ENCODE data around the gene MS4A4A.

MS4A4A gene

DNA sequence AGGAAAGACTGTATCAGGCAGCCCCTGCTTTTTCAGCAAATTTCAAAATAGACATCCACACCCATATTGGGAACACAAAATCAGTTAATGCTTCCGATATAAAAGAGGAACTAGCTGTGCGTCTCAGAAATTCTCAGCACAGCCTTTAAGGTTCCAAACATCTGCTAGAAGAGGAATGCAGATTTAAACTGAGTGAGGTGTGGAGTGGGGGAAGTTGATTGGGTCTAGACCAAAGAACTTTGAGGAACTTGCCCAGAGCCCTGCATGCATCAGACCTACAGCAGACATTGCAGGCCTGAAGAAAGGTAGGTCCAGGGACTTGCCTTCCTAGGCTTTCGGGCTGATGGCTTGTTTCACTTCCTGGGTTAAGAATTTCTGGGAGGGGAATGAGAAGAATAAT lies at the start of gene MS4A4A:
Gene MS4A4A (plus strand): TSS at position 255 of the 400 bp plus-strand sequence. CDS start 10 bp downstream, at position 265.
- H3K9me3 ChIP-seq (ENCODE audit: low read length): peaks cover 3% of the 10 kb centered on the region
- H3K36me3 ChIP-seq (ENCODE audit: insufficient read depth, low read length): no peaks in the 10 kb centered on the region
- H3K27me3 ChIP-seq (ENCODE audit: insufficient read depth, low read length): no peaks in the 10 kb centered on the region
- H3K4me1 ChIP-seq (ENCODE audit: insufficient read depth, low read length): peaks cover 13% of the 10 kb centered on the region
- no peak within 1 kb of the TSS for H3K4me3 ChIP-seq (ENCODE audit: low read length)
- H2AFZ ChIP-seq (ENCODE audit: low read depth, low read length): no peak within 1 kb of the TSS

DNA sequence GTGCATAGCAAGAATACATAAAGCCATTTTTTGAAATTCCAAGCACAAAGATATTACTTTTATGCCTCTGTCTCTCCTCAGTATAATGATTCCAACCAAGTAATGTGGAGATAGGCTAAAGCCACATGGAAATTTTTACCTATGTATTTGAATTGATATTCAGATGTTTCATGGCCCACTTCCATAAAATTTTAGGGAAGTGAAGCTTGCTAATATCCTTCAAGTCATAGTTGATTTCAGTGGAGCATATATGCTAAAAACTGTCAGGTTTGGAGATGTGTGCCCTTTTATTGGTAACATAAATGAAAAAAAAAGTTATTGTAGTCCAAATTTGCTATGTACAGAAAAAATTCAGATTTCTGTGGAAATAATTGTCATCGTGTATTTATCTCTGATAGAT lies 49.8 kb upstream of the MS4A4A start:
- no peak overlapping the region for H2AFZ ChIP-seq (ENCODE audit: low read depth, low read length)
- H3K4me3 ChIP-seq (ENCODE audit: low read length): no peak overlapping the region
- no peaks in the 10 kb centered on the region for H3K9me3 ChIP-seq (ENCODE audit: low read length)

DNA sequence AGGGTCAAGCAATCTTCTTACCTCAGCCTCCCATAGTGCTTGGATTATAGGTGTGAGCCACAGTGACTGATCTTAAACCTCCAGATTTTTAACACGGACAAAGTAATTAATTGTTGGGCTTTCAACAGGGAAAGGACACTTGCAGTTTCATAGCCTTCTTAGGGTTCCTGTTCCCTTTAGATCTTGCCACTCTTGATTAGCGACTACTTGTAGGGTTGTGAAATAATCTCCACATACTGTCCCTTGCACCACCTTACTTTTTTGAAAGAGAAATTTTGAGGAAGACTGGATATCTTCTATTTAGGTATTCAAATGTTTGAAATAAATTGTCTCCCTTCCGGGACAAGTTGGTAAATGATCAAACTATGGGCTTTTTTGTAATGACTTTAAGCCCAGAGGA lies 45.1 kb upstream of the MS4A4A start:
- Histone ChIP-seq H3K4me3 (ENCODE audit: low read length) (no peak overlapping the region), H3K36me3 (ENCODE audit: insufficient read depth, low read length) (no peaks in the 10 kb centered on the region), H2AFZ (ENCODE audit: low read depth, low read length) (no peak overlapping the region), H3K9me3 (ENCODE audit: low read length) (no peaks in the 10 kb centered on the region), H3K27me3 (ENCODE audit: insufficient read depth, low read length) (peaks cover 3% of the 10 kb centered on the region), H3K4me1 (ENCODE audit: insufficient read depth, low read length) (no peaks in the 10 kb centered on the region)

More for the DNA sequence above, 49.8 kb upstream of the MS4A4A start:
- H3K4me1 ChIP-seq (ENCODE audit: insufficient read depth, low read length): peaks cover 6% of the 10 kb centered on the region
- no peaks in the 10 kb centered on the region for H3K36me3 ChIP-seq (ENCODE audit: insufficient read depth, low read length)
- H3K27me3 ChIP-seq (ENCODE audit: insufficient read depth, low read length): peaks cover 3% of the 10 kb centered on the region

DNA sequence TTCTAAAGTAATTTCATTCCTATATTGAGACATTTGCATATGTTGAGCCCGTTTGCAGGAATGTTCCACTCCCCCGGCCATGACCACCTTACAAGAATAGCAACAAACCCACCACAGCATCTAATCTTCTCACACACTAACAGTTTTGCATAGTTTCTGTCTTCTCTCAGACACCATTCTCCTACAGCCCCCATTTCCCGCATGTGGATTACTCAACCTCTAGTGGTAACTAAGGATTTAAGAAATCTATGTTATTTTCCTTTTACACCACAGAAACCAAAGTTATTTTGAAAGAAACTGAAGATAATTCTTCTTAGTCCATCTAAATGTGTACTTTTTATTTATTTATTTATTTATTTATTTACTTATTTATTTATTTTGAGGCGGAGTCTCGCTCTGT lies 39.8 kb upstream of the MS4A4A start:
- Histone ChIP-seq H3K4me3 (ENCODE audit: low read length) (no peak overlapping the region), H3K36me3 (ENCODE audit: insufficient read depth, low read length) (no peaks in the 10 kb centered on the region), H3K9me3 (ENCODE audit: low read length) (no peaks in the 10 kb centered on the region), H3K27me3 (ENCODE audit: insufficient read depth, low read length) (peaks cover 5% of the 10 kb centered on the region), H3K4me1 (ENCODE audit: insufficient read depth, low read length) (no peaks in the 10 kb centered on the region), H2AFZ (ENCODE audit: low read depth, low read length) (no peak overlapping the region)

DNA sequence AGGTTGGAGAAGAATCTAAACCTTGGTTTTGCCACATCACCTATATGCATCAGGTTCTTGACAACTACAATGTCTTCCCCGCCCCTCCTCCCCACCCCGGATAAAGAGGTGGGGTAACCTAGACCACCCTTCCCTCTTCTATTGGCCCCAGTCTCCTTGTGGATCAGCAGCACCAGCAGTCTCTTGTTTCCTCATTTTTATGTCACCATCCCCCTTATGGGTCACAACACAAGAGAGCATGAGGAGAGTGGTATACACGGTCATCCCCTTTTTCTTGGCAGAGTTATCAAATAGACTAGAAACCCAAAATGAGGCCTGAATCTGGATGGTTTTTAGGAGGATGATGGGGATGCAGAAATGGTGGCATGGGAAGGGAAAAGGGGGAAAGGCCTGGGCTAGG lies 38.7 kb upstream of the MS4A4A start:
- Histone ChIP-seq H3K4me1 (ENCODE audit: insufficient read depth, low read length) (no peaks in the 10 kb centered on the region), H3K36me3 (ENCODE audit: insufficient read depth, low read length) (no peaks in the 10 kb centered on the region), H2AFZ (ENCODE audit: low read depth, low read length) (no peak overlapping the region), H3K9me3 (ENCODE audit: low read length) (no peaks in the 10 kb centered on the region), H3K4me3 (ENCODE audit: low read length) (no peak overlapping the region), H3K27me3 (ENCODE audit: insufficient read depth, low read length) (peaks cover 5% of the 10 kb centered on the region)

DNA sequence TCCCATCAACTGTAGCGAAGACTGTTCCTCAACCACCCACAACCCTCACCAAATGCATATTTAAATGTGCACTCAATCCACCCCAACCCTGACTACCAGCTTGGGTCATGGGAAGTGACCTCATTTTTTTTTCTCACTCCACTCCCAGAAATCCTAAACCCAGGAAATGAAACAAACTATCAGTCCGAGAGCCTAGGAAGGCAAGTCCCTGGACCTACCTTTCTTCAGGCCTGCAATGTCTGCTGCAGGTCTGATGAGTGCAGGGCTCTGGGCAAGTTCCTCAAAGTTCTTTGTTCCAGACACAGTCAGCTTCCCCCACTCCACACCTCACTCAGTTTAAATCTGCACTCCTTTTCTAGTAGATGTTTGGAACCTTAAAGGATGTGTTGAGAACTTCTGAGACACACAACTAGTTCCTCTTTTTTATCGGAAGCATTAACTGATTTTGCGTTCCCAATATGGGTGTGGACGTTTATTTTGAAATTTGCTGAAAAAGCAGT lies 37.7 kb upstream of the MS4A4A start, which contains the start of gene MS4A4E:
Gene MS4A4E (minus strand): TSS at position 398 of the 500 bp plus-strand sequence. CDS start 13,082 bp downstream, outside the sequence.
- no peak within 1 kb of the TSS for H3K4me3 ChIP-seq (ENCODE audit: low read length)
- H3K36me3 ChIP-seq (ENCODE audit: insufficient read depth, low read length): no peaks in the 10 kb centered on the region
- peaks cover 5% of the 10 kb centered on the region for H3K27me3 ChIP-seq (ENCODE audit: insufficient read depth, low read length)
- H3K4me1 ChIP-seq (ENCODE audit: insufficient read depth, low read length): no peaks in the 10 kb centered on the region
- H3K9me3 ChIP-seq (ENCODE audit: low read length): no peaks in the 10 kb centered on the region
- no peak within 1 kb of the TSS for H2AFZ ChIP-seq (ENCODE audit: low read depth, low read length)

DNA sequence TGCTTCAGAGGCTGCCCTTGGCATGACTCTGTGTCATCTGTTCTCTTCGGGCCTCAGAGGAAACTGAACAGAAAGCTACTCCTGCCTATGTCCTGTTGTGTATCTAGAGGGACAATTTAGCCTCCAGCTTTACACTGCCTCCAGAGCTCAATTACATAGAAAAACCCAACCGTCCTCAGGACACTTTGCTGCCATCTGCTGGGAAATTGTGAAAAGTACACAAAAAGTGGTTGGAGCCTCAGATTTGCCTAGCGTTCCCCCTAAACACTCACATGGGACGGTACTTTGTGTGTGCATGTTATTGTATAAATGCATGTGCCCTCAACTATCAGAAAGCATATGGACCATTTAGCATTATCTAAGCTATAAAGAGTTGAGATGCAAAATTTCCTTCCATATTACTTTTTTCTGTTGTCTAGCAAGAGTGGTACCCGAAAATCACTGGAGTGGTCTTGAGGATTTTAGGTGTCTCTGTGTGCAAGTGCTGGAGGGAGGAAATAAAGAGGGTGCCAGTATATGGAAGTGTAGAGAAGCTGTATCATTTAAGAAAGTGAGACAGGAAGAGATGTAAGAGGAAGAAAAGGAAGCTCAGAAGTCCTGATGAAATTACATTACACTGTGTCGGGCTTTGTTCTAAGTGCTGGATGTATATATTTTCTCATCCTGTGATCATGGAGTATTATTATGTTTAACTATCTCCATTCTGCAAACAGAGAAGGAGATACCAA lies 28.8 kb upstream of the MS4A4A start:
- no peaks in the 10 kb centered on the region for H3K4me1 ChIP-seq (ENCODE audit: insufficient read depth, low read length)
- no peaks in the 10 kb centered on the region for H3K9me3 ChIP-seq (ENCODE audit: low read length)
- peaks cover 3% of the 10 kb centered on the region for H3K27me3 ChIP-seq (ENCODE audit: insufficient read depth, low read length)
- no peak overlapping the region for H3K4me3 ChIP-seq (ENCODE audit: low read length)
- H2AFZ ChIP-seq (ENCODE audit: low read depth, low read length): no peak overlapping the region
- no peaks in the 10 kb centered on the region for H3K36me3 ChIP-seq (ENCODE audit: insufficient read depth, low read length)

DNA sequence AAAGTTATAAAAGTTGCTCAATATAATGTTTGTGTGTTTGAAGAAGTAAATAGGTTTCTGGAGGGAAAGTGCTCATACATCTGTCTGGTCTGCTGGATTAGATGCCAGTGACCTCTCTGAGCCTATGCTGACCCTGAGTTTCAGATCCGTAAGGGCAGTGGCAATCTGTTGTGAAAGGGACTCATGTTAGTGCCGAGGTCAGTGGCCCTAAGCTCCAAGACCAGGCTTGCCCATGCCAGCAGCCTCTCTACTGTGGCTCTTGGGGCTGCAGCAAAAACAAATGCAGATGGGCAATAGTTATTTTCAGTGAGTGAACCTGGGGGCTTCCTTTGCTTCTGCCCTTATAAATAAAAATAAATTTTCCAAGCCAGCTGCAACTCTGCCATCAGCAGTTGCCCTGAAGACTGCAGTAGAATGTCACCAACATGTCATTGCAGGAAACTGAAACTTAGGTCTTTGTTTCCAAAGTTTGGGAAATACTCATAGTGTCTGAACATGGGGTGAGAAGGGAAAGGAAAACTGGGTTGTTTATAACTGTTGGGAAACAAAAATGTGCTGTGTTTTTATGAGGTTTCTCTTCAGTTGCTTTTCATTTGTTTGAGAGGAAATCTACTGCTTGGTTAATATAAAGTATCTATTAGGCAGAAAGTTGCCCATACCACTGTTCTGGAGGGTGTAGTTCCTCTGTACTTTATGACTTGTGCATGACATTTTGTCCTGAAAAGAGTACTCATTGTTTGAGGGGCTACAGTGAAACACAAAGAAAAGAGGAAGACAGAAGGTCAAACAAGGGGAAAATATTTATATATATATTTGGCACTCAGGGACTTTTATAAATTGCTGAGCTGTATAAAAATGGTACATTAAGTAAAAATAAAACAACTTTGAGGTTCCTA lies 28.0 kb upstream of the MS4A4A start:
- Histone ChIP-seq H3K9me3 (ENCODE audit: low read length) (no peaks in the 10 kb centered on the region), H2AFZ (ENCODE audit: low read depth, low read length) (no peak overlapping the region), H3K4me3 (ENCODE audit: low read length) (no peak overlapping the region), H3K36me3 (ENCODE audit: insufficient read depth, low read length) (no peaks in the 10 kb centered on the region), H3K27me3 (ENCODE audit: insufficient read depth, low read length) (peaks cover 3% of the 10 kb centered on the region), H3K4me1 (ENCODE audit: insufficient read depth, low read length) (no peaks in the 10 kb centered on the region)

DNA sequence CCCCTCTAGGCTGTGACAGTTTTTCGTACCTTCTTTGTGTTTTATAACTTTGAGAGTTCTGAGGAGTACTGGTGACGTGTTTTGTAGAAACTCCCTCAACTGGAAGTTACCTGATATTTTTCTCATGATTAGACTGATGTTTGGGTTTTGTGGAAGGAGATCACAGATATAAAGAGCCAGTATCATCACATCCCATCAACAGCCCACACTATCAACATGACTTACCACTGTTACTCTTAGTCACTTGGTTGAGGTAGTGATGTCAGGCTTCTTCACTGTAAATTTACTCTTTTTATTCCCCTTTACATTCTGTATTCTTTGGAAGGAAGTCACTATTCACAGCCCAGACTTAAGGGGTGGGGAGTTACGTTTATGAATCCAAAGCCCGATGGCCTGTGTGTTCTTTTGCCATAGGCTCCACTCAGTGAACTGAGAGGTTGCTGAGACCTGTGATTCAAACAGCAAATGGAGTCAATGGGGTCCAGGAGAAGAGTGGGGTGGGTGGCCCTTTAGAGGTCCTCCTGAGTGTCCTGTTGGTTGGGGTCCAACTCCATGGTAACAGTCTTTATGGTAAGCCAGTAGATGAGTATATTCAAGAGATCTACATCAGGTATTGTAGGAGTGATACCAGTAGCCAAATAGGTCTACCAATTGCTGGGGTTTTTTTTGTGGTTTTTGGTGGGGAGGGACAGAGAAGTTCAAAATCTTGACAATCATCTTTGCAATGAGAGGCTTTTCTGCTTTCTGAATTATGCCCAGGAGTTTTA lies 22.3 kb upstream of the MS4A4A start:
- Histone ChIP-seq H2AFZ (ENCODE audit: low read depth, low read length) (no peak overlapping the region), H3K9me3 (ENCODE audit: low read length) (no peaks in the 10 kb centered on the region)

DNA sequence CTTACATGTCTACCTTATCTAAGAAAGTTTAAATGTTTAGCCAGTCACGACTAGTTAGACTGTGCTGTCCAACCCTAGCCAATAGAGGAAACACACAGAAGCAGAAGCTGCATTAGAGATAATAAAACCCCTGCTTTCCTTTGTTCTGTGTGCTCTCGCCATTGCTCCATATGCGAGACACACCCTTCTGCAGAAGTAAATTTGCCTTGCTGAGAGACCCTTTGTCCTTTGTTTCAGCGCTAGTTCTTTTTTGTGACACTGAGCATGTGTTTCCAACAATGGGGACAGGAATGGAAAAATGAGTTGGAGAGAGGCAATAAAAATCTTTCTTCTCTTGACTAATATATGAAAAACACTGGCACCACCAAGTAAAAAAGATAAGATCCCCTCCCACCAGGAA lies 19.5 kb upstream of the MS4A4A start:
- H2AFZ ChIP-seq (ENCODE audit: low read depth, low read length): no peak overlapping the region
- H3K9me3 ChIP-seq (ENCODE audit: low read length): no peaks in the 10 kb centered on the region
- H3K4me3 ChIP-seq (ENCODE audit: low read length): no peak overlapping the region
- no peaks in the 10 kb centered on the region for H3K36me3 ChIP-seq (ENCODE audit: insufficient read depth, low read length)
- no peaks in the 10 kb centered on the region for H3K4me1 ChIP-seq (ENCODE audit: insufficient read depth, low read length)
- no peaks in the 10 kb centered on the region for H3K27me3 ChIP-seq (ENCODE audit: insufficient read depth, low read length)

More for the DNA sequence above, 22.3 kb upstream of the MS4A4A start:
- H3K36me3 ChIP-seq (ENCODE audit: insufficient read depth, low read length): no peaks in the 10 kb centered on the region
- peaks cover 3% of the 10 kb centered on the region for H3K27me3 ChIP-seq (ENCODE audit: insufficient read depth, low read length)
- H3K4me1 ChIP-seq (ENCODE audit: insufficient read depth, low read length): no peaks in the 10 kb centered on the region
- no peak overlapping the region for H3K4me3 ChIP-seq (ENCODE audit: low read length)

DNA sequence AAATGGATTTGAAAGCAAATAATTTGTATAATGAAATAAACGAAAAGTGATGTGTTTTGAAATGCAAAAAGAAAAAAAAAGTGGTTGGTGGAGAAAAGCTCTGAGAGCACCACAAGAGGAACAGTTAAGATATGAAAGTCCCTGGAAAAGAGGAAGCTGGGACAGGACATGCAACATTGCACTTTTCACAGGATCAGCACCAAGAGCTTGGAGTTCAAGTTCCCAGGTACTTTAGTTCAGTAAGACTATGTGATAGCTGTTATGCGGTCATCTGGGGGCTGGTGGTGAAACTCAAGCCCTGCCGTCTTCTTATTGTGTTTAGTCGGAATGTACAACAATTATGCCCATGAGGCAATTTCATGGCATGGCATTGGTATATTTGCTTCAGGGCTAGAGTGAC lies 17.1 kb upstream of the MS4A4A start:
- Histone ChIP-seq H3K9me3 (ENCODE audit: low read length) (no peaks in the 10 kb centered on the region), H3K4me1 (ENCODE audit: insufficient read depth, low read length) (no peaks in the 10 kb centered on the region), H2AFZ (ENCODE audit: low read depth, low read length) (no peak overlapping the region), H3K27me3 (ENCODE audit: insufficient read depth, low read length) (no peaks in the 10 kb centered on the region), H3K4me3 (ENCODE audit: low read length) (no peak overlapping the region), H3K36me3 (ENCODE audit: insufficient read depth, low read length) (no peaks in the 10 kb centered on the region)

DNA sequence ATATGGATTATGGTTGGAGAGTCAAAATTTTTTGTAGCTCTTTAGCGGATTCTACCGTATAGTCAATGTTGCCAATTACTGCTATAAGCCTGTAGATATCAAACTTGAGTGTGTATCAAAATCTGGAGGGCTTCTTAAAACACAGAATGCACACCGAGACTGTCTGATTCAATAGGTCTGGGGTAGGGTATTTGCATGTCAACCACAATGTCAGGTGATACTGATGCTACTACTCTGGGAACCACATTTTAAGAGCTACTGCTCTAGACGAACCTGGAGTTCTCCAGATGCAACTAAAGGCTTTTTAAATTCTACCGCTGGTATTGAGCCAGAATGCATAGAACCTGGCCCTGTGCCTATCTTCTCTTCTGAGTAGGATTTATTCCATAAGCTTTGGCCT lies 15.8 kb upstream of the MS4A4A start:
- Histone ChIP-seq H3K4me1 (ENCODE audit: insufficient read depth, low read length) (no peaks in the 10 kb centered on the region), H3K27me3 (ENCODE audit: insufficient read depth, low read length) (no peaks in the 10 kb centered on the region), H3K9me3 (ENCODE audit: low read length) (no peaks in the 10 kb centered on the region), H3K4me3 (ENCODE audit: low read length) (no peak overlapping the region), H2AFZ (ENCODE audit: low read depth, low read length) (no peak overlapping the region), H3K36me3 (ENCODE audit: insufficient read depth, low read length) (no peaks in the 10 kb centered on the region)
